Spleen (tissue), 11 donors: ENCODE data around the gene CLEC5A. TPM values are rescaled to one million over a fixed set of nuclear protein-coding genes. Genes with fewer than 3 reads are reported as not detected.
"Not testable (repeated sequence)": the region's sequence is repeated elsewhere in the genome, so short reads cannot be mapped to it uniquely, and the experiment has no call there.

Experiments used
- DNase-seq: peaks from one replicate; pipeline ENCODE4 v3.0.0-alpha.2; 2020
- H3K27ac ChIP-seq, 8 donors: fragments of 200-600 bp; sonication (generic) in 7 of 8; 1 replicate in 4 of 8; 2 replicates in 4 of 8; pipeline versions ENCODE4 v1.5.0 to v1.8.0; 2016 to 2021; ENCODE audit warnings: inconsistent platforms in 4 of 8, mild to moderate bottlenecking in 4 of 8, moderate library complexity in 1 of 8
- H3K27me3 ChIP-seq, 7 donors: fragments of 200-600 bp; sonication (generic) in 6 of 7; replicated peaks in 1 of 7; 1 replicate in 4 of 7; 2 replicates in 3 of 7; pipeline versions ENCODE4 v1.5.0 to v1.8.0; 2016 to 2021; ENCODE audit warnings: inconsistent platforms in 3 of 7, mild to moderate bottlenecking in 1 of 7
- H3K36me3 ChIP-seq, 6 donors: fragments of 200-600 bp; sonication (generic) in 5 of 6; 1 replicate in 4 of 6; 2 replicates in 2 of 6; pipeline versions ENCODE4 v1.5.0 to v1.8.0; 2016 to 2021; ENCODE audit warnings: inconsistent platforms in 2 of 6
- H3K4me1 ChIP-seq, 6 donors: fragments of 200-600 bp; sonication (generic) in 5 of 6; 1 replicate in 3 of 6; 2 replicates in 3 of 6; pipeline versions ENCODE4 v1.5.0 to v1.8.0; 2016 to 2021; ENCODE audit warnings: inconsistent platforms in 3 of 6
- H3K4me3 ChIP-seq, 8 donors: fragments of 200-600 bp; sonication (generic) in 7 of 8; 1 replicate in 4 of 8; 2 replicates in 4 of 8; pipeline versions ENCODE4 v1.5.0 to v1.8.0; 2016 to 2021; ENCODE audit warnings: inconsistent platforms in 4 of 8, mild to moderate bottlenecking in 4 of 8, moderate library complexity in 2 of 8
- H3K9me3 ChIP-seq, 8 donors: fragments of 200-600 bp; sonication (generic) in 7 of 8; 1 replicate in 4 of 8; 2 replicates in 4 of 8; pipeline versions ENCODE4 v1.5.0 to v1.8.0; 2016 to 2021; ENCODE audit warnings: inconsistent platforms in 4 of 8
- CTCF ChIP-seq, 11 experiments: fragments of 200-600 bp in 7 of 11; fragments of 450-650 bp in 4 of 11; sonication (generic) in 4 of 11; IDR thresholded peaks in 8 of 11; conservative IDR thresholded peaks in 3 of 11; 1 replicate in 7 of 11; 2 replicates in 4 of 11; pipeline versions ENCODE4 v1.4.0 to v1.8.0; 2016 to 2021; ENCODE audit warnings: antibody characterized with exemption in 11 of 11, inconsistent platforms in 4 of 11, mild to moderate bottlenecking in 1 of 11
- POLR2A ChIP-seq, 3 donors: fragments of 450-650 bp; IDR thresholded peaks; one replicate each; pipeline ENCODE4 v1.5.1; 2017; ENCODE audit warnings: antibody characterized with exemption in 3 of 3, mild to moderate bottlenecking in 1 of 3
- POLR2AphosphoS5 ChIP-seq, 3 donors: sonication (generic); formaldehyde crosslinking; IDR thresholded peaks; one replicate each; pipeline ENCODE4 v1.5.1; 2017; ENCODE audit warnings: antibody characterized with exemption in 3 of 3
- WGBS, 5 donors: extraction: QIAGEN DNeasy Blood & Tissue Kit in 3 of 5; methylation state at CpG; one replicate each; pipeline versions ENCODE4 v1.1.5 to v1.1.7; 2013 to 2018; 5-methylcytosine and 5-hydroxymethylcytosine counted together
- intact Hi-C: fragments of 100-400 bp; cut with DNase I; formaldehyde crosslinking; loops from one replicate; pipeline ENCODE4 v1.15.0; 2023; ENCODE audit warnings: low total_unique reads
- polyA plus RNA-seq, 3 donors: library from polyadenylated mRNA; stranded (reverse); fragments of 200-250 nt; gene quantifications; one replicate each; pipeline ENCODE4 v1.2.1, GENCODE V29; 2013
- total RNA-seq, 7 donors: library from RNA; depleted of rRNA in 3 of 7; stranded (reverse); fragments of >200 nt in 3 of 7; fragmentation: NEBNext Ultra II Directional in 4 of 7; extraction: Animal tissue kit (Norgen Biotek cat#: 25700) in 4 of 7; gene quantifications; one replicate each; pipeline versions ENCODE4 v1.1.0 to v1.2.1, GENCODE V29; 2016 to 2021
- donor health status: healthy with polysubstance abuse.
- donor health status: DM: no; HTN: no; CAD: no; lungs with moderate emphysema.
- donor health status: DM: no; HTN: no; CAD: no.
- donor health status: Bipolar disorder and iron deficiency.
- donor health status: healthy.
- donor health status: DM: no; HTN: no; CAD: no.
- donor health status: DM: yes; HTN: yes; CAD: no.

The CLEC5A gene
- total and polyA plus RNA-seq, 10 donors, result 0.09 to 5.8 (median 0.91) TPM

GRCh38 chr7:141991140-141991539 lies 44.4 kb upstream of the CLEC5A start:
- H3K27me3 ChIP-seq, result no peaks in the 10 kb centered on the region
- WGBS, 5 donors, result 58 to 77% (median 60%) methylated on average over 6 of the region's 6 CpGs
- DNase-seq, result no peak
- H3K4me1 ChIP-seq, result peaks cover 0 to 12% (median 0%) of the 10 kb centered on the region in 6 donors
- H3K9me3 ChIP-seq, result peaks cover 0 to 13% (median 0%) of the 10 kb centered on the region in 8 donors
- TF ChIP-seq POLR2AphosphoS5 (IDR thresholded peaks at IDR 0.05) (peak in 1 of 3 donors; percentile 38), POLR2A (IDR thresholded peaks at IDR 0.05) (no peak)
- H3K4me3 ChIP-seq, result peak overlapping the region in 3 of 8 donors; percentile 21 to 54 (median 24)
- intact Hi-C loops, result no loop called here
- H3K36me3 ChIP-seq, result no peaks in the 10 kb centered on the region
- peak overlapping the region in 7 of 8 donors; percentile 53 to 91 (median 77) for H3K27ac ChIP-seq

- intact Hi-C loops, result no loop called here
These were observed 43.4 kb upstream of the CLEC5A start for GRCh38 chr7:141990011-141990725.

GRCh38 chr7:141987803-141988202 lies 41.0 kb upstream of the CLEC5A start:
- H3K4me1 ChIP-seq, result peaks cover 0 to 12% (median 0%) of the 10 kb centered on the region in 6 donors
- 71 to 92% (median 80%) methylated on average over 4 of the region's 4 CpGs for WGBS, 5 donors
- H3K9me3 ChIP-seq, H3K36me3 ChIP-seq, H3K27me3 ChIP-seq, intact Hi-C loops, DNase-seq: not testable (repeated sequence)
- H3K4me3 ChIP-seq, result peak overlapping the region in 1 of 8 donors; percentile 54
- H3K27ac ChIP-seq, result peak overlapping the region in 7 of 8 donors; percentile 51 to 91 (median 77)

More at GRCh38 chr7:141990011-141990725, 43.4 kb upstream of the CLEC5A start:
- TF ChIP-seq POLR2A (IDR thresholded peaks at IDR 0.05) (no peak), CTCF (IDR thresholded peaks at IDR 0.05 in 8 of 11, conservative IDR thresholded peaks at IDR 0.05 in 3 of 11) (no peak), POLR2AphosphoS5 (IDR thresholded peaks at IDR 0.05) (no peak)
- Histone ChIP-seq H3K36me3 (no peaks in the 10 kb centered on the region), H3K27me3 (no peaks in the 10 kb centered on the region), H3K4me3 (peak overlapping the region in 4 of 8 donors; percentile 15 to 54 (median 22)), H3K9me3 (peaks cover 0 to 6% (median 0%) of the 10 kb centered on the region in 8 donors), H3K27ac (peak overlapping the region in 7 of 8 donors; percentile 53 to 91 (median 77)), H3K4me1 (peaks cover 0 to 12% (median 0%) of the 10 kb centered on the region in 6 donors)
- DNase-seq, result no peak
- 37 to 69% (median 59%) methylated on average over 2 of the region's 2 CpGs for WGBS, 5 donors

- TF ChIP-seq POLR2AphosphoS5 (IDR thresholded peaks at IDR 0.05) (no peak), POLR2A (IDR thresholded peaks at IDR 0.05) (no peak)
- Histone ChIP-seq H3K27ac (peak overlapping the region in 2 of 8 donors; percentile 86 to 91), H3K36me3 (no peaks in the 10 kb centered on the region), H3K9me3 (no peaks in the 10 kb centered on the region), H3K27me3 (no peaks in the 10 kb centered on the region), H3K4me3 (no peak overlapping the region), H3K4me1 (peaks cover 0 to 11% (median 0%) of the 10 kb centered on the region in 6 donors)
- intact Hi-C loops, result no loop called here
- DNase-seq, result no peak
- 83 to 87% (median 87%) methylated on average over 2 of the region's 2 CpGs for WGBS, 5 donors
These were observed 40.1 kb upstream of the CLEC5A start for GRCh38 chr7:141986923-141987322.

- intact Hi-C loops, DNase-seq, H3K4me1 ChIP-seq, H3K4me3 ChIP-seq, H3K27me3 ChIP-seq, H3K36me3 ChIP-seq, H3K27ac ChIP-seq, H3K9me3 ChIP-seq: not testable (repeated sequence)
- whole genome bisulfite sequencing, 5 donors, result 88 to 98% (median 91%) methylated on average over 7 to 13 of the region's 13 CpGs
These were observed 39.2 kb upstream of the CLEC5A start for GRCh38 chr7:141985926-141986325.

GRCh38 chr7:141979568-141979967 lies 32.8 kb upstream of the CLEC5A start:
- Histone ChIP-seq H3K4me1 (peaks cover 0 to 15% (median 4%) of the 10 kb centered on the region in 6 donors), H3K9me3 (peaks cover 0 to 4% (median 0%) of the 10 kb centered on the region in 8 donors), H3K4me3 (no peak overlapping the region), H3K27ac (peak overlapping the region in 5 of 8 donors; percentile 28 to 79 (median 62)), H3K27me3 (no peaks in the 10 kb centered on the region), H3K36me3 (no peaks in the 10 kb centered on the region)
- intact Hi-C loops, result loop anchor here (5.0 kb wide), 1 partner anchor 208 kb away; no protein-coding TSS in a partner anchor
- TF ChIP-seq CTCF (IDR thresholded peaks at IDR 0.05 in 8 of 11, conservative IDR thresholded peaks at IDR 0.05 in 3 of 11), result no peak
- no peak for TF ChIP-seq POLR2AphosphoS5 (IDR thresholded peaks at IDR 0.05)
- TF ChIP-seq POLR2A (IDR thresholded peaks at IDR 0.05), result no peak
- 7 to 22% (median 15%) methylated on average over 2 of the region's 2 CpGs for WGBS, 5 donors
- no peak for DNase-seq
